NOMO-1 (cell line): ENCODE results near the gene ANKRD33.
A peak's percentile ranks its signal among the peaks of the same experiment; 100 is the strongest.

Source experiments
- DNase-seq, 2 experiments: peaks; one replicate each; lab custom pipeline; 2025; ENCODE audit not compliant: unreplicated experiment in 2 of 2; lab: John Stamatoyannopoulos, UW

The ANKRD33 gene, protein sequence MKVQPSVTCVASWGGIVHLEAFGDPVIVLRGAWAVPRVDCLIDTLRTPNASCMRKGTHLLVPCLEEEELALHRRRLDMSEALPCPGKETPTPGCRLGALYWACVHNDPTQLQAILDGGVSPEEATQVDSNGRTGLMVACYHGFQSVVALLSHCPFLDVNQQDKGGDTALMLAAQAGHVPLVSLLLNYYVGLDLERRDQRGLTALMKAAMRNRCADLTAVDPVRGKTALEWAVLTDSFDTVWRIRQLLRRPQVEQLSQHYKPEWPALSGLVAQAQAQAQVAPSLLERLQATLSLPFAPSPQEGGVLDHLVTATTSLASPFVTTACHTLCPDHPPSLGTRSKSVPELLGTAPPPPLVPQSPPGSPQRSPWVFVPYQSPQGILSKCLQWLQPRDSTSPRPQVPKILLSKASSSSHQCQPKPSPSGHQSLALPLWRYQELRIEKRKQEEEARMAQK

DNA sequence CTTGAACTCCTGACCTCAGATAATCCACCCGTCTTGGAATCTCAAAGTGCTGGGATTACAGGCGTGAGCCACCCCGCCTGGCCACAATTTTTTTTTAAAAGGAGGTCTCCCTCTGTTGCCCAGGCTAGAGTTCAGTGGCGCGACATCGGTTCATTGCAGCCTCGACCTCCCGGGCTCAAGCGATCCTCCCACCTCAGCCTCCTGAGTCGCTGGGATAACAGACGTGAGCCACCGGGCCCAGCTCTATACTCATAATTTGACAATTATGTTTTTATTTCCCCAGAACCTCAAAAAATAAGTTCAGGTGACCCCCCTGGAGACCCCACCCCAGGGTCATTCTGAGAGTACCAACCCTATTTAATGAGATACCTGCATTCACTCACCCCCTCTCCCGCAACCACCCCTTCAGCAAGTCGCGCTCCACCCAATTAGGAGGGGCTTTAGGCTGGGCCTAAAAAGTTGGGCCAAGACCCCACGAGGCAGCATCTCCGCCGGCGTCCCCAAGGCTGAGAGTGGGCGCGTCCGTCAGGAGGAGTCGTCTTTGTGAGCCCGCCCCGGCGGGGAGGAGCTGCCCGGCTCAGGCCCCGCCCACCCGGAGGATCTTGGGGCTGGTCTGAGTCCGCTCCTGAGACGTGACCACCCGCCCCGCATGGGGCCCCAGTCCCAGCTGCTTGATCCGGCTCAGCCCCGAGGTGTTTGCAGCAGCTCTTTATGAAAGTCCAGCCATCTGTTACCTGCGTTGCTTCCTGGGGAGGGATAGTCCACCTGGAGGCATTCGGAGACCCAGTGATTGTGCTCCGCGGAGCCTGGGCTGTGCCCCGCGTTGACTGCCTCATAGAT is at the start of gene ANKRD33:
Gene ANKRD33 (plus strand): TSS at position 628 of the 840 bp plus-strand sequence. CDS start 84 bp downstream, at position 712.
- DNase-seq: no peak

DNA sequence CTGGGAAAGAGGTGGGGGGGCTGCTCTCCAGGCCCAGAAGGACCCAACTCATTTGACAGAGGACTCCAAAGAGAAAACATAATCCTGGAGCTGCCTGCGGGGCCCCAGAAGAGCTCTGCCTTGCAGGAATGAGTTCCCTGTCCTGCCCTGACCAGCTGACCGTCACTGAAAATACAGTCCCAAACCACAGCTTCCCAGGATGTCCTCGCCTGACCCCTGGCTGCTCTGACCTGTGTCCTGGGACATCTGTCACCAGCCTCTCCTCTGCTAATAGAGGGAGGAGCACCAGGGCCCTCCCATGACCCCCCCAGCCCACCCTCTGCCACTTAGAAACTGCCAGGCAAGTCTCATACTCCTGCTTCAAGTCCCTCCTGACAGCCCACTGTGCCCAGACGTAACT is 49.1 kb upstream of the ANKRD33 start:
- DNase-seq: no peak

DNA sequence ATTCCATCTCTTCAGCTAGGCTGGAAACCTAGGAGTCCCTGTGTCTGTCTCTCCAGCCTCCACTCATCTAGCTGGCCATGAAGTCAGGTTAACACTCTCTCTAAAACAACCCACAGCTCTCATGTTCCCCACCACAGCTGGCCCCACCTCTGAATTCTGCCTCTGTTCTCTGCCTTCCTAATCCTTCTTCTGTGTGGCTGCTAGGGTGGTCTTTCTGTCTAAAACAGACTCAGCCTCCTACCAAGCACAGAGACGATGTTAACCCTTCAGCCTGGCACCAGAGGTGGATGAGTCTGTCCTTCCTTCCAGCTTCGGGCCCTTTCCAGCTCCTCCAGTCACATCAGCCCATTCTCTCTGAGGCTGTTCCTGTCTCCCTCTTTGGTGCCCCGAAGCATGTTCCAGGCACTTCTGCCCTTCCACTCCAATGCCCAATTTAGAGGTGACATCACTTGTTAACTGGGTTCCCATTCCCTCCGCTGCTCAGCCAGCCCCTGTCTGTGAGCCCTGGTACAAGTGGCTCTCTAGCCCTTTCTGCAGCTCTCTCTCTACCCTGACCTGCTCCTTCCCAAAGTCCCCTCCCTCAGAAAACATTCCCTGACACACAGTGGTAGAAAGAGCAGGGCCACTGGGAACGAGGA is 48.5 kb upstream of the ANKRD33 start:
- DNase-seq: no peak

DNA sequence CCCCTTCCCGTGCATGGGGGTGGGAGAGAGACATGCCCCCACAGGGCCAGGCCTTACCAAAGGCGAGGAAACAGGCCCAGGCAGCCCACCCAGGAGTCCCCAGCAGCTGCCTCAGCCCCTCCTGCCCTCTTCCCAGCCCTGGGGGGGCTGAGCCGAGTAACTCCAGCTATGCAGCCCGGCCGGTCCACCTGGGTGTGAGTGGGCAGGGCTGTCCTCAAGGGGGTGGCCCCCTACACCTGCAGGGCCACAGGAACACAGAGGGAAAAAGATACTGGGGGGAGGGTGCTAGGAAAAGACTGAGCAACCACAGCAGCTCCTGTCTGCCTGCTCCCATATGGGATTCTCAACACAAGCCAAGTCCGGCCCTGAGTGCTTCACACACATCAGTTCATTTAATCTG is 46.9 kb upstream of the ANKRD33 start:
- DNase-seq: no peak

DNA sequence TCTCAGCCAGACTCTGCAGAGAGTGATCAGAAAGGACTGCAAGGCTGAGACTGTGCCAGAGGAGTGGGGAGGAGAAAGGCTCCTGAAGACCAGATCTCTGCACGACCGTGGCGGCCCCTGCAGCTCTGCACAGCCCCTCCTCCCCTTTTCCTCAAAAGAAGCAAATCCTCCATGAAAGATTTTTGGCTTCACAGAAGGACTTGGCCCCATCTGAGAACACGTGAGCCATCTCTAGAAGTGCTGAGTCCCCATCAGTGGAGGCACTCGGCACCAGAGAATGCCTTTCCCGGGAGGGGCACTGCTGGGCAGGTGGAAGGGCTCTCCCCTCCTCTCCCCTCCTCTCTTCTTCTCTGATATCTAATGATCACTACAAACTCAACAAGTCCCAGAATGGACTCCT is 46.2 kb upstream of the ANKRD33 start:
- DNase-seq: no peak

DNA sequence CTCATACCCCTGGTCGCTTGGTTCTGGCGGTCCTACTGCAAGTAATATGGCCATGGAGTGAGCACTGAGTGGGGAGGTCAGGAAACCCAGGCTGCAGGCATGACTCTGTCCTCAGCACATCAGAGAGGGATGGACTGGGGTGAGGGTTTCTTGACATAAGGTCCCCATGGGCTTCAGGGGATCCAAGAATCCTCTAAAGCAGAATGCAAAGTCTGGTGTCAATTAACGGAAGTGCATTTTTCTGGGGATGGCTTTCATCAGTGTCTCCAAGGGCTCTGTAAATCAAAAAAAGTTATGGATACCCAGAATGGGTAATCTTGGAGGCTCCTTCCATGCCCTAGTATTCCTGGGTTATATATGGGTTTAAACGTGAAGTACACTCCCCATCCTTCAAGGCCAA is 43.0 kb upstream of the ANKRD33 start:
- no peak for DNase-seq

DNA sequence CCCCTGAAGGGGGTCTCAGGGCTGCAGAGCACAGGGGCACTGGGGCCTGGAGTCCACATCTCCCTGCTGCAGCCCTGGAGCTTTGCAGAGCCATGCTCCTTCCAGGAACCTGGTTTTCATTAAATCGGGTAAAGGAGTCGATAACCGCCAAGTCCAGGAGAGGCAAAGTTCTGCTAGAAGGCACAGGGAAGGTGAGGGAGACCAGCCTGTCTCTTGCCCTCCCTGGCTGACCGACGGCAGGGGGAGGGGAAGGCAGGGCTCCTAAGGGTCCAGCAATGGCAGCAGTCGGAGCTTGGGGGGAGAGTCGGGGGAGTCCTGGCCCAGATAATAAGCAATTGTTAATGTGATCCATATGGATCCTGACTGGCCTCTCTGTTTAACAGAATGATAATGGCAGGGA is 42.4 kb upstream of the ANKRD33 start:
- no peak for DNase-seq

DNA sequence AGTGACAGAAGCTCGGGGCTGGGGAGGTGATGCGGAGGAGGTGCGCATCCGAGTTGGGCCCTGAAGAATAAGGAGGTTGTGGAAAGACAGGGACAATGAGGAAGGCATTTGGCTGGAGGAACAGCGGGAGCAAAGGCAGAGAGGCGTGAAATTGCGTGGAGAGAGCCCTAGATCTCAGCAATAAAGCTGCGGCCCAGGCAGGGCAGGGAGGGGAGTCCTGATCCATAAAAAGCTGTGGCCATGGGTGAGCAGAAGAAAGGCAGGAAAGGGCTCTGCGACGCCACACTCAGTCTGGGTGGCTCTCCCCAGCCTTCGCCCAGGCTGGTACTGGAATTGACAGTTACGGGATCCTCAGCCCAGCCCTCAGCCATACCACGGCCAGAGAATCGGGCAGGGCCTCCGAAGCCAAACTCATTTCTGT is 41.6 kb upstream of the ANKRD33 start:
- DNase-seq: no peak

DNA sequence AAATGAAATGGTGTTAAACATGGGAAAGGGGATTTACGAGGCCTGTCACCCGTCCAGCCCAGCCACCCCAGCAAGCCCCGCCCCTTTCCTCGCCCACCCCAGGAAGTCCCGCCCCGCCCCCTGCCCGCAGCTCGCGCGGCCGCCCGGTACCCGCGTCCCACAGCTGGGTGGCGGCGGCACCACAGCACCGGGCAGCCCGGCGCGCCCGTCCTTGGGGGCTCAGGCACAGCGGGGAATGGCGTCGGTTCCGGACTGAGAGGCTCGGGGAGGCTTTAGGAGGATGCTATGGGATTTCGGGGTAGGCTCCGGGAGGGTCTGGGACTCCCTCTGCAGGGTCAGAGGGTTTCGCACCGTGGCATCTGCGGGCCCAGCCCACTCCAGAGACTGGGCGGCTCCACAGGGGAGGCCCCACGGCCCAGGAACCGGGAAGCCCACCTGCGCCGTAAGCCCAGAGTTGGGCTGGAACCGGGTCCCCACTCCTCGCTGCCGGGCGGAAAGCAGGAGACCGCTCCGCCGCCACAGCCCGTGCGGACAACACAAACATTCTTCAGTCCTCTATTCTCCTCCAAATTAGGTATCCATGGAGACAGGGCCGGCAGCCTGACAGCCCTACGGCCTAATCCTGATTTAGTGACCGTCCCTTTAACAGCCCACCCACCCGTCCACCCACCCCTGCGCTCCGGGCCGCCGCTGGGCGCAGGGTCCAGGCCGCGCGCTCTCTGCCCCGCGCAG is 40.8 kb upstream of the ANKRD33 start:
- DNase-seq: no peak

DNA sequence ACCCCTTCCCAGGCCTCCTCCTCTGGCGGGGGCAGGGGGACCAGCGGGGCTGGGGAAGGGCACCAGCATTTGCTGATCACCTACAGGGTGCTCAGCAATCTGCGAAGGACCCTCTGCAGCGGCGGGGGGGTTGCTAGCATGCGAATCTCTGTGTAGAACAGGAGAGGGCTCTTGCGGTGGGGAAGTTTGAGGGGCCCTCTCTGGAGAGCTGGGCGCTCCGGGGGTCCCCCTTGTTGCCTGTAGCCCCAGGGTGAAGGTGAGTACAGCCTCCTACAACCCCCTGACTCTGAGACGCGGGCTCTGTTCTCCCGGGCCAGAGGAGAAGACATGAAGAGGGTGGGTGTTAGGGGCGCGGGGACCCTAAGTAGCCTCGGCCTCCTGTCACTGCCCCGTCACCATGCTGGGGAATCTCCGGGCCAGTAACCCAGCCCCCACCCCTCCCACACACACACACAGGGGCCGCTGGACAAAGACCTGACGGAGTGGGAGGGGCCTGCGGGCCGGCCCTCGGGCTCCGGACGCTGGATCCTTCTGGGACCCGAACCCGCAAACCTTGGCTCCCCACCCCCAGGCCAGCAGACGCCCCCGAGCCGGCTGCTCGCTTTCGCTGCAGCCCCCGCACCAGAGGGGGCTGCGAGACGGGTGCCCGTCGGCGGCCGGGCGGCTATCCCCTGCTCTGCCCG is 40.1 kb upstream of the ANKRD33 start:
- no peak for DNase-seq

DNA sequence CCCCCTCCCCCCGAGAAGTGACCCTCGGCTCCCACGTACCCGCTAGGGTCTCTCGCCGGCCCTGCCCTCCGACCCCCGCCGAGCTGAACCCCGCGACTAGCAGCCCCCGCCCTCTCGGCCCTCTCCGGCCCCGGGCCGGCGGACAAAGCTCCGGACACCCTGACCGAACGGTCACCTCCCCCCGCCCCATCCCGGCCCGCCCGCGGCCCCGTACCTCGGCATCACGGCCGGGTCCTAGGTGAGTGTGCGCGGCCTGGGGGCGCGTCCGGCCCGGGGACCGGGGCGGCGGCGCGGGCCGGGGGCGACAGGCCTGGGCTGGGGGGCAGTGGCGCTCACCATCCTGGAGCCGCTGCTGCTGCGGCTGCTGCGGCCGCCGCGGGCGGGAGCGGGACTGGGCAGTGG is 39.6 kb upstream of the ANKRD33 start, which contains the start of gene FIGNL2:
Gene FIGNL2 (minus strand): TSS at position 393 of the 402 bp plus-strand sequence. CDS start 26,305 bp downstream, outside the sequence.
- no peak for DNase-seq

DNA sequence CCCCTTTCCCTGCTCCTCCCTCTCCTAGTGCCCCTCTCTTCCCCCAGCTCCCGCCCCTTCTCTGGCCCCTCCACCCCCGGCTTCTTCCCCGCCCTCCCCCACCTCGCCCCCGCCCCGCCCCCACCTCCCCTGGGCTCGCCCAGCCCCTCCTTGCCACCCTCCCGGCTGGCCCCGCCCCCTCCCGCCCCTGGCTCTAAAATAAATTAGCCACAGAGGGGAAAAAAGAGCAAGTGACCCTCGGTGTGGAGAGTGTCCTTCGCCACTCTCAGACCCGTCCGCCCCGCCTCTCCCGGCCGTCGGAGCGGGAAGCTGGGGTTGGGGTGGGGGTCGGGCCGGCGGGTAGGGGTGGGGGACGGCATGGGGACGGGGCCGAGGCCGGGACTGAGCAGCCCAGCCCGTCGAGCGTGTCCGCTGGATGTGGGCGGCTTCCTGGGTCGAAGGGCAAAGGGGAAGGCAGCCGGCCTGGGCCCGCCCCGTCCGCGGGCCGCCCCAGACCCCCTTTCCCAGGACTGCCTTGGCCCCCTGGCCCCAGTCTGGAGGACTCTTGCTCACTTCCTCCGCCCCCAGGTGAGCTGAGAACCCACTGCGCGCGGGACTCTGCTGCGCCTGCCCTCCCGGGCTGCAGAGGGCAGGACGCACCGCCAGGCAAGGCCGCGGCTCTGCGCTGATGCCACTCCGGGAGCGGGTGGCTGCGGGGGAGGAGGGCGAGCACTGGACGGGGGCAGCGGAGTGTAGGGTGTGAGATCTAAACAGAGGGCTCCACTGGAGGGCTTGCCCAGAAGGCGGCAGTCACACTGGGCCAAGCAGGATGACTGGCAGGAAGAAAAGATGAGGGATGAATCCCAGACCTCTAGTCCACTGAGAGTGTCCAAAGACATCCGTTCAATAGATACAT is 38.8 kb upstream of the ANKRD33 start:
- DNase-seq: peak; percentile 16 to 36

DNA sequence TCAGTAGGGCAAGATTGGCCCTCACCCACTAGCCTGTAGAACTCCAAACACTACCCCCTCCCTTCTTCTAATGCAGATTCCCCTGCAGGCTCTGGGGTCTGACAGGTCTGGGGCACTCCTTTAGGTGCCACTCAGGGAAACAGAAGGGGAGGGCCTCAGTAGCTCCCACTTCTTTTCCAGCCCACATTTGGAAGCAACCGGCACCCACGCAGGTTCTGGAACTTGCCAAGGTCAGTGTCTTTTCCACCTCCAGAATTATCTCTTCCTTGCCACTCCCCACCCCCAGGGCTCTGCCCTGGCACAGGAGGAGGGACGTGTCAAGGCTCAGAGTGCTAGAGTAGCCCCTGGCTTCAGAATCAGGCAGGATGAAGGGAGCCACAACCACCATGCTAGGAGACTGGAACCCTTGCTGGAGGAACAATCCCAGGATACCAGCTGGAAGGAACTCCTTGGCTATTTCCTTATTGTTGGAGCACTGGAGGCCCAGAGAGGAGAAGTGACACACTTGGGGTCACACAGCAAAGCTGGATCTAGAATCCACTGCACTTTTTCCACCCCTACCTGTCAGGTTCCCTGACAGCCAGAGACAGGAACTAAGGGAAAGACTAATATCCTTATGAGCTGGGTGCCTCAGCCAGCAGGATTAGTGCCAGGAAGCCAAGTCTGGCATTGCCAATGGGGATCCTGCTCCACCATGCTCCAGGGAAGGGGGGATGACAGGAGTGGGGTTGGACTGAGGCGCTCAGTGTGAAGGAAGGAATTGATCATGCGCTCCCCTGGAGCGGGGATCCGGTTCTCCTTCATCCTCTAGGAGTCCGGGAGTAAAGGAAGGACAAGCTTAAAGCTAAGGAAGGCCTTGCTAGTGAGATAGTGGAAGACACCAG is 37.6 kb upstream of the ANKRD33 start:
- DNase-seq: no peak

DNA sequence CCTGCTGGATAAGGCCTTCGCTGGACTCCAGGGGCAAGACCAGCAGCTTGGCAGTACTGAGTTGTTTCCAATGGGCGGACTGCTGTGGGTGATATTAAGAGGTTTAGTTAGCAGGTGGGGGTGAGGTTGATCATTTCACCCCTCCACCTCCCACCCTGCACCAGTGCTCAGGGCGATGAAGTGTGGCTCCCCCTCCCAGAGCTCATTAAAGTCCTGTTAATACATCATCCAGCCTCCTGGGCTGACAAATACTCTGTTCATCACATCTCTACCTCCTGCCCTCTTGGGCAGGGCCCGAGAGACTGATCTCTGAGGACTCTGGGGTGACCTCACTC is 37.0 kb upstream of the ANKRD33 start:
- no peak for DNase-seq

DNA sequence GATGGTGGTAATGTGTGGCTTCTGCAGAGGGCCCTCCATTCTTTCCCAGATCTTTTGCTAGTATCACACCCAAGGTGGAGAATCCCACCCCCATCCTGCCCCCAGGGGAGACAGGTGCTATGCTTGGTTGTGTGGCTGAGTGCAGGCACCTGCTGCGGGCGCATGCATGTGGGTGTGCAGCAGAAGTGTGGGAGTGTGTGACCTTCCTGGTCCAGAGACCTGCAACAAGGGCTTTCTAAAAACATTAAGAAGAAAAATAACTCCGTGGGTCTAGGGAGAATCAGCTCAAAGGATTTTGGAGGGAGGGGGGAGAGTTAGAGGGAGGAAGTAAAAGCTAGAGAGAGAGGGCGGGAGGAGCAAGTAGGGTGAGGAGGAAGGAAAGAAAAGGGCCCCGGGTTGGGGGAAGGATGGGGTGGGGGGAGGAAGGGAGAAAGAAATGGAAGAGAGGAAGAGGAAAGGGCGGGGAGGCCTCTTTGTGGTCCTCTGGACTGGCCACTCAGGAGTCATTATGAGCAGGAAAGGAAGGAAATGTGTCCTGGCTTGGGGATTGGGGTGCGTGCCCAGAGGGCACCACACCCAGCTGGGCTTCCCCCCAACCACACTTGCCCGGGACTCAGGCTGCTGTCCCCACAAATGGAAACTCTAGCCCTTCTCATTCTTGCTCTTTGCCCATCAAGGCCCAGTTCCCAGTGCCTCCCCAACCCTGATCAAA is 36.3 kb upstream of the ANKRD33 start:
- peak; percentile 30 to 74 for DNase-seq

DNA sequence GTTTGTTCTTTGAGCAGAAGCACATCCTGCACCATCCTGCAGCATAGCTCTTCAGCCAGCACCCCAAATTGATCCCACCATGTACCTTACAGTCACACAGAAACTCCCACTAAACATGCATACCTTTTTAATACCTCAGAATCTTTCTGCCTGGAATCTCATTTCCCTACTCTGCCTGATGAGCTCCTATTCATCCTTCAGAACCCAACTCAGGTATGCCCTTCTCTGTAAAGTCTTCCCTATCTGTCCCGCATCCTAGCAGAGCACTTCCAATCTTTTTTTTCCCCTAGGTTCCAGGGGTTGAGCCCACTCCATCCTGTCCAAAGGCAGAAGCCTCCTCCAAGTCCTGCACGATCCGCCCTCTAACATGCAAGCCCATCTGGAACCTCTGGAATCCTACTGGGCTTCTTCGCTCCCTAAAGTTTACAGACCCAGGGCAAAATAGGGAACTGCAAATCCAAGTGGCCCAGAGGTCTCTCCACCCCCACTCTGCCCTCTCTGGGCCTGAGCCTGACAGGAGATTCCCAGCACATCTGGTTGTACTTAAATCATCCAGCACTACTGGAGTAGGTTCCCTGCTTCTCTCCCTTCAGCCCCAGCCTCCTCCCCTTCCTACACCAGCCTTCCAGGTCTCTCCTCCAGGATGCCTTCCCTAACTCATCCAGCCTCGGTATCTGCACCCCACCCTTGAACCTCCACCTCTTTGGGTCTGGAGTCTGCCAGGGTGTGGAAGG is 35.3 kb upstream of the ANKRD33 start:
- DNase-seq: no peak
